IgD-negative memory B cell (primary cell): ENCODE data around the gene MAPK7. TPM values are rescaled to one million over a fixed set of nuclear protein-coding genes. Genes with fewer than 3 reads are reported as not detected.
A peak's percentile ranks its signal among the peaks of the same experiment; 100 is the strongest.
"Not testable (repeated sequence)": the region's sequence is repeated elsewhere in the genome, so short reads cannot be mapped to it uniquely, and the experiment has no call there.

Source experiments
- H3K27ac Mint-ChIP-seq, 3 donors: one replicate each; pipeline ENCODE4 v1.8.0; 2020 to 2022; ENCODE audit warnings: mild to moderate bottlenecking in 3 of 3, mixed read lengths in 3 of 3, moderate library complexity in 1 of 3
- H3K27me3 Mint-ChIP-seq: one replicate; pipeline ENCODE4 v1.8.0; 2021; ENCODE audit warnings: mixed read lengths
- H3K36me3 Mint-ChIP-seq: one replicate; pipeline ENCODE4 v1.8.0; 2020; ENCODE audit warnings: mild to moderate bottlenecking, mixed read lengths
- H3K4me1 Mint-ChIP-seq, 3 donors: one replicate each; pipeline ENCODE4 v1.8.0; 2020 to 2022; ENCODE audit warnings: mixed read lengths in 3 of 3, mild to moderate bottlenecking in 1 of 3
- H3K4me3 Mint-ChIP-seq, 4 donors: one replicate each; pipeline ENCODE4 v1.8.0; 2020 to 2022; ENCODE audit warnings: mild to moderate bottlenecking in 4 of 4, mixed read lengths in 4 of 4, moderate library complexity in 3 of 4
- H3K9me3 Mint-ChIP-seq, 3 donors: one replicate each; pipeline ENCODE4 v1.8.0; 2020 to 2021; ENCODE audit warnings: mixed read lengths in 3 of 3, mild to moderate bottlenecking in 1 of 3
- polyA plus RNA-seq: library from polyadenylated mRNA; unstranded; fragments of 300-500 nt; fragmentation: Illumina TruSeq; gene quantifications from one replicate; pipeline ENCODE4 v1.2.3, GENCODE V29; 2021

Gene MAPK7
- polyA plus RNA-seq, 1 donor from 2014 or later, result 10.8 TPM

DNA sequence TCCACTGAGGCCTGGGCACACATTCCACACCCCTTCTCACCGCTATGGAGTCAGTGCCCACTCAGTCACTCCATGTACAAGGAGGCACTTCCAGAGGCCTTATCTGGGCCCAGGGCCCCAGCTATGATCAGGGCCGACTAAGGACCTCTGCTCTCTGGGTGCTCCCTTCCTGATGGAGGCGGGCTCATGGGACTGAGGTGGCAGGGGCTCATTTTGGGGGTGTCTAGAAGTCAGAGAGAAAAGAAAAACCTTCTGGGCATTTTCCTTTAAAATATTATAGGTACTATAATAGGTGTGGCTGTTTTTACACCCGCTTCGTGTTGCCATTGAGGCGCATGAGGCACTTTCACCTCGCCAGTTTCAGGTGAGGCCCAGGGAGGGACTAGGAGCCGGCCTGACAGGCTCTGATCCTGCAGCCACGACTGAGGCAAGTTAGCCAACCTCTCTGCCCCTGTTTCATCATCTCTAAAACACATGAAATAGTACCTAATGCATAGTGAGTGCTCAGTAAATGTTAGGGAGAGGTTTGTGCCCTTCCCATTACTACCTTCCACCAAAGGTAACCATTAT lies 30.1 kb upstream of the MAPK7 start:
- Mint-ChIP-seq H3K27me3 (peaks cover 2% of the 10 kb centered on the region), H3K36me3 (no peaks in the 10 kb centered on the region), H3K9me3 (no peaks in the 10 kb centered on the region), H3K4me3 (no peak overlapping the region), H3K27ac (no peak overlapping the region), H3K4me1 (peaks cover 5 to 8% (median 8%) of the 10 kb centered on the region in 3 donors)

DNA sequence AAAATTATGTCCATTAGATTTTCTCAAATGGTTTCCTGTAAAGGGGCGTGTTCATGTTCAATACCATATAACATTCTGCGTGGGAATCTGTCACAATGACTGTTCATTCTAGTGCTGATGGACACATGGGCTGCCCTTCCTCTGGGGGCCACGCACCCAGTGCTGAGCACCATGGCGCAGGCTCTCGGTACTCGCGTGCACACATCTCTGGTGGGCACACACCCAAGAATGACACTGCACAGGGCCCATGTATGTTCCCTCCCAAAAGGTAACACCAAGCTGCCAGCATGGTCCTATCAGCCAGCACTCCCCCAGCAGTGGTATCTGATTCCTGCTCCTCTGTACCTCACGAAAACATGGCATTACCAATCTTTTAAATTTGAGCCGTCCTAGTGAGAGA lies 29.5 kb upstream of the MAPK7 start:
- Mint-ChIP-seq H3K27me3 (peaks cover 2% of the 10 kb centered on the region), H3K4me3 (no peak overlapping the region), H3K9me3 (no peaks in the 10 kb centered on the region), H3K4me1 (peaks cover 5 to 8% (median 8%) of the 10 kb centered on the region in 3 donors), H3K27ac (no peak overlapping the region), H3K36me3 (peaks cover under 1% of the 10 kb centered on the region)

DNA sequence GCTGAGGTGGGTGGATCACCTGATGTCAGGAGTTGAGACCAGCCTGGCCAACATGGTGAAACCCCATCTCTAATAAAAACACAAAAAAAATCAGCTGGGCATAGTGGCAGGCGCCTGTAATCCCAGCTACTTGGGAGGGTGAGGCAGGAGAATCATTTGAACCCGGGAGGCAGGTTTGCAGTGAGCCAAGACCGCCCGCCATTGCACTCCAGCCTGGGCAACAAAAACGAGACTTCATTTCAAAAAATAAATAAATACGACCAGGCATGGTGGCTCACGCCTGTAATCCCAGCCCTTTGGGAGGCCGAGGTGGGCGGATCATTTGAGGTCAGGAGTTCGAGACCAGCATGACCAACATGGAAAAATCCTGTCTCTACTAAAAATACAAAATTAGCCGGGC lies 24.9 kb upstream of the MAPK7 start:
- not testable (repeated sequence) for H3K36me3 Mint-ChIP-seq, H3K4me1 Mint-ChIP-seq, H3K4me3 Mint-ChIP-seq, H3K27ac Mint-ChIP-seq, H3K9me3 Mint-ChIP-seq, H3K27me3 Mint-ChIP-seq

DNA sequence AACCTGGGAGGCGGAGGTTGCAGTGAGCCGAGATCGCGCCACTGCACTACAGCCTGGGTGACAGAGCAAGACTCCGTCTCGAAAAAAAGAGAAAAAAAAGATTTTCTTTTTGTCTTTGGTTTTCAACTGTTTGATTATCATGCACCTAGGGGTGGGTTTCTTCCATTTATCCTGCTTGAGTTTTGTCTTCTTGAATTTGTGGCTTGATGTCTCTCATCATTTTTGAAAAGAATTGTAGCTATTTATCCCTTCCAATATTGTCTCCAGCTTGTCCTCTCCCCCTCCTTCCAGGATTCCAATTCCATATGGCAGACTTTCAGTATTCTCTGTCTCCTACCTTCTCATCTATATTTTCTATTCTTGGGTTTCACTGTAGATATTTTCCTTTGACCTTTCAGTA lies 23.6 kb upstream of the MAPK7 start:
- no peaks in the 10 kb centered on the region for H3K4me1 Mint-ChIP-seq
- peaks cover 5% of the 10 kb centered on the region for H3K36me3 Mint-ChIP-seq
- H3K27me3 Mint-ChIP-seq, result no peaks in the 10 kb centered on the region
- no peaks in the 10 kb centered on the region for H3K9me3 Mint-ChIP-seq
- no peak overlapping the region for H3K27ac Mint-ChIP-seq
- H3K4me3 Mint-ChIP-seq, result no peak overlapping the region

DNA sequence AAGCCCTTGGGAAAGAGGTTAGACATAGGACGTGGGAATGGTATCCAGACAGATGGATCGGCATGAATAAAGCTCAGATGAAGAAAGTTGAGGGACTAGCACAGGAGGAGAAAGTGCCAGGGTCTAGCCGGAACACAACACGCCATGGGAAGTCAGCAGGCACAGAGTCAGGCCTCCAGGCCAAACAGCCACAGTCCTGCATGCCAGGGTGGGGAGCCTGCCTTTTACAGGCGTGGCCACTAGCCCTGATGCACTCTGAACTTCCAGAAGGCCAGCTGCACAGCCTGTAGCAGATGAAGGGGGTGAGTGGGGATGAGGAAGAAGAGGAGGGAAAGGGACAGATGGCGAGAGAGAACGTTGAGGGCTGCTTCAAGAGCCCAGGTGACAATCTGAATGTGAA lies 20.9 kb upstream of the MAPK7 start:
- Mint-ChIP-seq H3K4me3 (no peak overlapping the region), H3K27me3 (no peaks in the 10 kb centered on the region)

DNA sequence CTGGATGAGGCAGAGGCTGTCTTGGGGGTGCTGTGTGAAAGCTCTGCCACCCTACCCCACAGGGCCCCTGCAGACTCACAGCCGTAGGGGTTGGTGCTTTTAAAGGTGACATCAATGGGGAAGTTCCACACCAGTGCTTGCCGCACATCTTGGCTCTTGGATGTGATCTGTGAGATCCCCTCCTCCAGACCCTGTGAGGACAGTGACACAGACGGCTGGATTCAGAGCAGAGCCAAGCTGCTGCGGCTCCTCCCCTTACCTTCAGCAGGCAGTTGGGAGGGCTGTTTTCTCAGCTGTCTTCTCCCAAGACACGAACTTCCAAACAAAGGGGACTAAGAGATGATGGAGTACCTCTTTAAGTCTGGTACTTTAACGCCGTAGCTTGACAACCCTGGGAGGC lies 20.5 kb upstream of the MAPK7 start:
- no peak overlapping the region for H3K4me3 Mint-ChIP-seq
- no peak overlapping the region for H3K27ac Mint-ChIP-seq
- no peaks in the 10 kb centered on the region for H3K9me3 Mint-ChIP-seq
- H3K27me3 Mint-ChIP-seq, result no peaks in the 10 kb centered on the region
- H3K4me1 Mint-ChIP-seq, result peaks cover 0 to 7% (median 3%) of the 10 kb centered on the region in 3 donors
- H3K36me3 Mint-ChIP-seq, result peaks cover 5% of the 10 kb centered on the region

More for the DNA sequence above, 20.9 kb upstream of the MAPK7 start:
- no peaks in the 10 kb centered on the region for H3K9me3 Mint-ChIP-seq
- H3K36me3 Mint-ChIP-seq, result peaks cover 5% of the 10 kb centered on the region
- peaks cover 0 to 6% (median 3%) of the 10 kb centered on the region in 3 donors for H3K4me1 Mint-ChIP-seq
- H3K27ac Mint-ChIP-seq, result no peak overlapping the region

DNA sequence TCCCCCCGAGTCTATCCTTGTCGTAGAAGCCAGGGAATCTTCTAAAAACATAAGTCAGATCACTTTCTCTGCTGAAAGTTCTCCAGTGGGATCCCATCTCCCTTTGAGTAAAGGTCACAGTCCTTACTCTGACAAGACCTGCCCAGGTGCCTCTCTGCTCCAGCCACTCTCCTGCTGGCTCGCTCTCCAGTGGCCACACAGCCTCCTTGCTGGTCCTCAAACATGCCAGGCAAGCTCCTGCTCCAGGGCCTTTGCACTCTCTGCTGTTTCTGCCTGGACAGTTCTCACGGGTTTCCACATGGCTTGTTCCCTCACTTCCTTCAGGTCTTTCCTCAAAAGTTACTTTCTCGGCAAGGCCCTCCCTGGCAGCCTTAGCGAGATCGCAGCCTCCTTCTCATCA lies 19.1 kb upstream of the MAPK7 start:
- Mint-ChIP-seq H3K27me3 (no peaks in the 10 kb centered on the region), H3K4me1 (peaks cover 0 to 9% (median 7%) of the 10 kb centered on the region in 3 donors), H3K9me3 (no peaks in the 10 kb centered on the region), H3K4me3 (peak overlapping the region in 1 of 4 donors; percentile 33), H3K36me3 (peaks cover 3% of the 10 kb centered on the region), H3K27ac (no peak overlapping the region)

DNA sequence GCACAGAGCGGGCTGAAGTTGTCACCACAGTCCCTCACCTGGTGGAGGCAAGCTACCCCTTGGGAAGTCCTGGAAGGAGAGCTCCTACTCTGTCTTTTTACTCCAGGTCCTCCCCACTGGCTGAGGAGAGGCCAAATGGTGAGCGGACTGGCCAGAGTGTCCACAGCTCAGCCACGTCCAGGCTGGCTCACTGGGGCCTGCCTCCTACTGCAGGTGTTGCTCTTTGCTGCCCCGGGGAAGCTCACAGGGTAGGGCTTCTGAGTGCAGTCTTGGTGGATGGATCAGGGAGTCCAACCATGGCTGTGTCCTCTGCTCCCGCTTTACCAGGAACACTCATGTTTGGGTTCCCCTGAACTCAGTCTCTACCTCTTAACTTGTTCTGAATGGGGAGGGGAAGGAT lies 18.4 kb upstream of the MAPK7 start:
- H3K4me1 Mint-ChIP-seq, result peaks cover 0 to 9% (median 9%) of the 10 kb centered on the region in 3 donors
- no peaks in the 10 kb centered on the region for H3K9me3 Mint-ChIP-seq
- no peaks in the 10 kb centered on the region for H3K27me3 Mint-ChIP-seq
- H3K4me3 Mint-ChIP-seq, result peak overlapping the region in 1 of 4 donors; percentile 48
- H3K27ac Mint-ChIP-seq, result peak overlapping the region in 1 of 3 donors; percentile 26
- peaks cover 2% of the 10 kb centered on the region for H3K36me3 Mint-ChIP-seq

DNA sequence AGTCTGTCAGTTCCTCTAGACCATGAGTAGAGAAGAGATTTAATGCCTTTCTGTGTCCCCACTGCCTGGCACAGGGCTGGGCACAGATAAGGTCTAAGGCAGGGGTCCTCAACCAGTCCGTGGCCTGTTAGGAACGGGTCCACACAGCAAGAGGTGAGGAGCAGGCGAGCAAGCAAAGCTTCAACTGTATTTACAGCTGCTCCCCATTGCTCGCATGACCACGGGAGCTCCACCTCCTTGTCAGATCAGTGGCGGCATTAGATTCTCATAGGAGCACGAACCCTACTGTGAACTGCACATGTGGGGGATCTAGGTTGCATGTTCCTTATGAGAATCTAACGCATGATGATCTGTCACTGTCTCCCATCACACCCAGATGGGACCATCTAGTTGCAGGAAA lies 17.5 kb upstream of the MAPK7 start:
- H3K4me3 Mint-ChIP-seq, result peak overlapping the region in 2 of 4 donors; percentile 79 to 85
- peaks cover 2% of the 10 kb centered on the region for H3K36me3 Mint-ChIP-seq
- no peaks in the 10 kb centered on the region for H3K27me3 Mint-ChIP-seq
- no peaks in the 10 kb centered on the region for H3K9me3 Mint-ChIP-seq
- H3K27ac Mint-ChIP-seq, result peak overlapping the region in 1 of 3 donors; percentile 76
- H3K4me1 Mint-ChIP-seq, result peaks cover 0 to 9% (median 9%) of the 10 kb centered on the region in 3 donors

DNA sequence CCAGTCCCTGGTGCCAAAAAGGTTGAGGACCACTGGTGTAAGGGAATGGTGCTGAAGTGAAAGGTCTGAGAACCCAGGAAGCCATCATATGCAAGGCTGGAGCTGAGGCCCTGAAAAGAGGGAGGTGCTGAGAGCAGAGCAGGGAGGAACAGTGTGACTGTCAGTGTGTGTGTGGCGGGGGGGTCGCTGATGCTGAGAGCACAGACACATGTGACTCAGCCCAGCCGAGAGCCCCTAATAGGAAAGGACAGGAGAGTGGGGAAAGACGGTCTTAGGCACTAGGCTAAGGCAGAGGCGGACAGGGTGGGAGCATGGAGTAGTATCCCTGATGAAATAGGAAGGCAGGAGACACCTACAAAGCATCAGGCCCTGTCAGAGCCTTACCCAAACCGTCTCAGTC lies 17.0 kb upstream of the MAPK7 start:
- H3K27me3 Mint-ChIP-seq, result no peaks in the 10 kb centered on the region
- H3K4me3 Mint-ChIP-seq, result peak overlapping the region; percentile 13 to 85 (median 82)
- peaks cover 2% of the 10 kb centered on the region for H3K36me3 Mint-ChIP-seq
- H3K4me1 Mint-ChIP-seq, result peaks cover 0 to 9% (median 9%) of the 10 kb centered on the region in 3 donors
- no peaks in the 10 kb centered on the region for H3K9me3 Mint-ChIP-seq
- peak overlapping the region in 1 of 3 donors; percentile 76 for H3K27ac Mint-ChIP-seq

DNA sequence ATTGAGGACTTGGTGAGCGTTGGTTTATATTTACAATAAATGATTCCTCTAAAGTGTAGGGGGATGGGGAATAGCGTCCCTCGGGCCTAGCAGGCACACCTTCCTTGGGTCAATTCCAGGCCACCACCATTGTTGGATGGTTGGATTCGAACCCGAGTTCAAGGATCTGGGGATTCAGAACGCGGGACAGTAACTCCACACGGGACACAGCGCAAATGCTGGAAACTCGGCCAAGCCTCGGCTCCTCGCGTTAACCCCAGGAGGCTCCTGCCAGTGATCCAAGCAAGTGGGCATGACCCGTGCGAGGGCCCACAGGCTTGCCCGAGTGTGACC lies 16.4 kb upstream of the MAPK7 start:
- Mint-ChIP-seq H3K9me3 (no peaks in the 10 kb centered on the region), H3K36me3 (peaks cover 2% of the 10 kb centered on the region), H3K4me1 (peaks cover 0 to 10% (median 9%) of the 10 kb centered on the region in 3 donors), H3K27ac (peak overlapping the region in 2 of 3 donors; percentile 76 to 86), H3K4me3 (peak overlapping the region; percentile 85 to 97 (median 92)), H3K27me3 (no peaks in the 10 kb centered on the region)

DNA sequence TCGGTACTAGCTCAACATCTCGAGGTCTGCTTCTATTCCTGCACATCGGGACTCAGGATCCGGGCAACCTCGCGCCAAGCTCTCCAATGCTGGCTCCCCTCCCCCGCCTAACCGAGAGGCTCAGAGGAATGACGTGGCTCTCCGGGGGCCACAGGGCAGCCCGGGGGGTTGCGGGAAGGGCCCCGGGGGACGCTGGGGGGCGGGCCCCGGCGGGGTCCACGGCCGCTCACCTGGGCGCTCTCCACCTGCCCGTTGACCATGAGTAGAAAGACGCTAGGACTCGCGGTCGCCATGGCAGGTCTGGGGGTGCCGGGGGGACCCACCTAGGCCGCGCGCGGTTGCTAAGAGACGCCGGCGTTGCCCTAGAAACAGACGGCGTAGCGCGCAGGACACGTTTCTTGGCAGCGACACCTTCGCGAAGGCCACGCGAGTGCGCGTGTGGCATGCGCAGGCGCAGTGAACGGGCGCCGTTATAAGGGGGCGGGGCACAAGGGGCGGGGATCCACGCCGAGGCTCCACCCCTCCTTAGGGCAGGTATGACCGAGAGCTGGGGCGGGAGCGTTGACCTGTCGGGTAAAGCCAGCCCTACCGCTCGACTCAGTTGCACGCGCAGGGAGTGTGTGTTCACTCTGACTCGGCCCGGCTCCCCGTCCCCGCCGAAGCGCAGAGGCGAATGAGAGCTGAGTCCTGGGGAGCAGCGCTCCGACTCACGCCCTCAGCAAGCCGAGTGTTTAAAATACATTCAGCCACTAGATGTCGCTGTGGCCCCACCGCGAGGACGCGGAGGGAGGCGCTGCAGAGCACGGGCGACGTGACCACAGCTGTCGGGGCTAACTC lies 15.8 kb upstream of the MAPK7 start, which contains the start of gene B9D1:
Gene B9D1, minus strand, starts transcription at position 447 of the 837 bp plus-strand sequence. Its CDS starts 154 bp downstream, at position 293.
- no peaks in the 10 kb centered on the region for H3K27me3 Mint-ChIP-seq

DNA sequence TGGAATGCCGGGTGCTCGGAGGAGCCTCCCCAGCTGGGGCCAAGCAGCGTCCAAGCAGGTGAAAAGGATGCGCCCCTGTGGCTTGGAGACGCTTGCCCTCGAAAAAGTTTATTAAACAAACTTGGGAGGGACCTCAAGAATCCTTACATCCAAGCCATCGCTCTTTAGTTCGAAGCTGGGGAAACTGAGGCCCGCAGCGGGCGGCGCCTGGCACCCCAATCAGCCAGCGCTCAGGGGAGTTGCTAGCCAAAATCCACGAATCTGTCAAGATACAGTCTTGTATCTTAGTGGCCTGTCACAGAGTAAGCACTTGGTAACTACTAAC lies 15.2 kb upstream of the MAPK7 start:
- Mint-ChIP-seq H3K27me3 (no peaks in the 10 kb centered on the region), H3K9me3 (no peaks in the 10 kb centered on the region), H3K36me3 (peaks cover 2% of the 10 kb centered on the region), H3K4me3 (peak overlapping the region; percentile 26 to 93 (median 88)), H3K27ac (peak overlapping the region; percentile 80 to 96 (median 94)), H3K4me1 (peaks cover 0 to 12% (median 11%) of the 10 kb centered on the region in 3 donors)

More for the DNA sequence above, 15.8 kb upstream of the MAPK7 start, which contains the start of gene B9D1:
- H3K27ac Mint-ChIP-seq, result peak within 1 kb of the TSS; percentile 80 to 96 (median 94)
- peaks cover 0 to 12% (median 11%) of the 10 kb centered on the region in 3 donors for H3K4me1 Mint-ChIP-seq
- H3K36me3 Mint-ChIP-seq, result peaks cover 2% of the 10 kb centered on the region
- no peaks in the 10 kb centered on the region for H3K9me3 Mint-ChIP-seq
- peak within 1 kb of the TSS; percentile 85 to 97 (median 92) for H3K4me3 Mint-ChIP-seq

DNA sequence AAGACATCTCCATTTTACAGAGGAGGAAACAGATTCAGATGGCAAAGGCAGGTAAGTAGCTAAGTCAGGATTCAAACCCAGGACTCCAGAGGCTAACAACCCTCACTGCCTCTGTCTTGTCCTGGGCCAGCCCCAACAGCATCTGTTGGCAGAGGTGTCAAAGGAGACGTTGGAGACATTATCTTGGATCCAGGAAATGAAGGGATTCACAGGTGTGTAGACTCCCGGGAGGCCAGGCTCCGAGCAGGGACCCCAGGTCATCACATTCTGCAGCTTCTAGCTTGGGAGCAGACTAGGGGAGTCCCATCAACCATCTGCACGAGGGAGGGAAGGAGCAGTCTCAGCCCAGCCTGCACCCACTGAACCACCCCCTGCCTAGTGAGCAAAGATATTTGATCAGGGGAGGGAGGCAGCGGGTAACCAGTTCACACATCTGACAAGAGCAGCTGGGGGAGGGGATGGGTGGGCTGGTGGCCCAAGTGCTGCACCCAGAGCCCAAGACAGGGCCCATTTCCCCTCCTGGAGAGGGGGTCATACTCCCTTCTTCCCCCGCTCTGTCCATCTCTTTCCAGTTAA lies 14.8 kb upstream of the MAPK7 start:
- Mint-ChIP-seq H3K4me1 (peaks cover 0 to 12% (median 11%) of the 10 kb centered on the region in 3 donors), H3K27me3 (no peaks in the 10 kb centered on the region), H3K36me3 (peaks cover 2% of the 10 kb centered on the region), H3K27ac (peak overlapping the region in 2 of 3 donors; percentile 80 to 96), H3K9me3 (no peaks in the 10 kb centered on the region), H3K4me3 (peak overlapping the region in 3 of 4 donors; percentile 26 to 85 (median 70))
